GM18520 (cell line): ENCODE data around the gene UQCR11.
A peak's percentile ranks its signal among the peaks of the same experiment; 100 is the strongest.
"Not testable (repeated sequence)": the region's sequence is repeated elsewhere in the genome, so short reads cannot be mapped to it uniquely, and the experiment has no call there.

Experiments used
- ATAC-seq: cut with Tn5 transposase; IDR thresholded peaks from one replicate; pipeline ENCODE4 v1.9.1; 2021; ENCODE audit not compliant: unreplicated experiment

Gene UQCR11

DNA sequence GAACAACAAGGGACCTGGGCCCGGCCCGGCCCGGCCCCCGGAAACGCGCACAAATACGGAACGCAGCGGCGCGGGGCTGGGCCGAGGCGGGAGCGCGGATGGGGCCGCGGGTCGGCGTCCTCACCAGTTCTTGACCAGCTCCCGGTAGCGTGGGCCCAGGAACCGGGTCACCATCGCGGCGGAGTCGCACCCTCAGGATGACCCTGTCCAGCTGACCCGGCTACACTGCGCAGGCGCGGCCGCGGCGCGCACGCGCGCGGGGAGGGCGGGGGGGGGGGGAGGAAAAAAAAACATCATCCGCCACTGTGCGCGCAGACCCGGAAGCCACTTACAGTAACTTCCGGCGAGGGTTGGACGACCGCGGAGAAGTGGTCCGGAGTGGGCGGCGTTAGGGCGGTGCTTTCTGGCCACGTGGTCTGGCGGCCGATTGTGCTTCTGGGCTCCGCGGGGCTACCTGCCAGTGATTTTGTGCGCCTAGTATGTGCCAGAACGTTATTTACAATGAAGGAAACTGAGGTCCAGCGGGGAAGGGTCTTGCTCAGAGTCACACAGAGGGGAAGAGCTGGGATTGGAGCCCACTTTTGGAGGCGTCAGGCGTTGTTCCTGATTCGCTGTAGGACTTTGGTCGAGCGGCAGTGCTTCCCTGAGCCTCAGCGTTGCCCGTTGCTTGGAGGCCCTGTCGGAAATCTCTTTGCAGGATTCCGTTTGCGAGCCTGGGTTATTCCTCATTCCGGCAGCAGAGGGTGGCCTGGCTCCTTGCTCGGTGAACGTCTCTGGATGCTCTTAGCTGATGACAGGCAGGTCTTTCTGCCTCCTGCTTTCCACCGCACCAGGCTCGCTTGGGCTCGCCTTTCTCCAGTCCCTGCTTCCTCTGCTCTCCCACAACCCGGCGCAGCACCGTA is at the start of gene UQCR11:
UQCR11 (minus strand) TSS at position 227 of the 902 bp plus-strand sequence; CDS start at position 174, 53 bp downstream.
- peak; percentile 86 for ATAC-seq

DNA sequence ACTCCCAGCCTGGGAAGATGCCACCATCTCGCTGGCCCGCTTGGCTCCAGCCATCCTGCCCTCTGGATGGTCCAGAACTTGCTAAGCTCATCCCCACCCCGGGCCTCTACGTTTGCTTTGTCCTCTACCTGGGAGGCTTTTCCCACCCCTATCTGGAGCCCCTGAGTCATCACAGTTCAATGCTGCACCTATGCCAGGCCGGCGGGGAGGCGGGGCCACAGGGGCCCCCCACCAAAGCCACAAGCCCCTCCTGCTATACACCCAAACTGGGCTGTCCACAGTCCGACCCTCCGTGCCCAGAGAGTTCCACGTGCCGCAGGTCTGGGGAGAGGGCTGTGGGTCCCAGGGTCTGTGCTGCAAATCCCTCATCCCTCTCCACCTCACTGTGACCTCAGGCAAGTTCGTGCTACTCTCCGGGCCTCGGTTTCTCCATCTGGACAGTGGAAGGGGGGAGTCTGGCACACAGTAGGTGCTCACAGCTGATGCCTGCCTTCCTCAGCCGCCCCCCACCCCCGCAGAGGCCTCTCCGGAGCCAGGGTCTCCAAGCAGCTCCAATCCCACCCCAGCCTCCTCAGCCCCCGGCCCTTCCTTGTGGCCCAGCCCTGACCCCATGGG is 49.0 kb upstream of the UQCR11 start:
- ATAC-seq, result no peak

DNA sequence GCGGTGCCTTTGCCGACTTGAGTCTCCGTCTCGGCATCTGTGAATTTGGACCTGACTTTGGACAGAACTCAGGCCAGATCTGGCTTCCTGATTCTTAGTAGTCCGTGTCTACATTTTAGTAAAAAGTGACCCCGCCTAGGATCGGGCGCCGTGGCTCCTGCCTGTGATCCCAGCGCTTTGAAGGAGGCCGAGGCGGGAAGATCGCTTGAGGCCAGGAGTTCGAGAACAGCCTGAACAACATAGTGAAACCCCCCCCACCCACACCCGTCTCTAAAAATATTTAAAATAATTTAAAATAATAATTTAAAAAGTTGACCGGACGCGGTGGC is 48.0 kb upstream of the UQCR11 start:
- no peak for ATAC-seq

DNA sequence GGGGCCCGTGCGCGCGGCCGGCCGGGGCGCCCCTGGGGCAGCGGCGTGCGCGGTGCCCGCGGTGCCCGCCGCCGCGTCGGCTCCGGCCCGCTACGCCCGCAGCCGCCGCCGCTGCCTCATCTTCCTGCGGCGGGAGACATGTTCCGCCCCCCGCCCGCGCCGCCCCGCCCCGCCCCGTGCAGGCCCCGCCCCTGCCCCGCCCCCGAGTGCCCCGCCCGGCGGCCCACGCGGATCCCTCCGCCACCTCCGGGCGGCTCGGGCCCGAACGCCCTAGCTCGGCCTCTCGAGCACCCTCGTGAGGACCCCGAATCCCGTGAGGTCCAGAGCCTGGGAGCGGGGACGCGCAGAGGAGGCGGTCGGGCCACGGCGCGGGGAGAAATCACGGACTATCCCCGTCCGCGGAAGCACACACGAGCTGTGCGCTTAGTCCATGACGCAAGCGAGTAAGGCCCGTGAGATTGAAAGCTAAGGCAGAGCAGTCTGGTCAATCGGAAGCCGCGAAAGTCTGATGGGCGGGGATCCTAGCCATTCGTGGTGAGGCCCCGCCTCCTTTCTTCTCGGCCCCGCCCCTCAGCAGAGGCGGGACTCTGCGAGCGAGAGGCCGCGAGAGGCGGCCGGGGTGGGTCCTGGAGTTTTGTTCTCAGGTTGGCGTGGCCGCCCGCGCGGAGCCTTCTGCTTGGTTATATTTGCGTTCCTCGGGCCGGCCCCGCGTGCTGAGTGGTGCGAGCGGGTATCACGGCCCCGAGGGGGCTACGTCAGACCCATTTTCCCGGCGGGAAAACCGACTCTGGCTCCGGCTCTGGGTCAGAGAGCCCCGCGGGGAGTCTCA is 47.4 kb upstream of the UQCR11 start, which contains the start of gene TCF3:
TCF3 (minus strand) TSS at position 145 of the 829 bp plus-strand sequence. CDS start 2,367 bp downstream, outside the sequence.
- peak; percentile 65 for ATAC-seq

DNA sequence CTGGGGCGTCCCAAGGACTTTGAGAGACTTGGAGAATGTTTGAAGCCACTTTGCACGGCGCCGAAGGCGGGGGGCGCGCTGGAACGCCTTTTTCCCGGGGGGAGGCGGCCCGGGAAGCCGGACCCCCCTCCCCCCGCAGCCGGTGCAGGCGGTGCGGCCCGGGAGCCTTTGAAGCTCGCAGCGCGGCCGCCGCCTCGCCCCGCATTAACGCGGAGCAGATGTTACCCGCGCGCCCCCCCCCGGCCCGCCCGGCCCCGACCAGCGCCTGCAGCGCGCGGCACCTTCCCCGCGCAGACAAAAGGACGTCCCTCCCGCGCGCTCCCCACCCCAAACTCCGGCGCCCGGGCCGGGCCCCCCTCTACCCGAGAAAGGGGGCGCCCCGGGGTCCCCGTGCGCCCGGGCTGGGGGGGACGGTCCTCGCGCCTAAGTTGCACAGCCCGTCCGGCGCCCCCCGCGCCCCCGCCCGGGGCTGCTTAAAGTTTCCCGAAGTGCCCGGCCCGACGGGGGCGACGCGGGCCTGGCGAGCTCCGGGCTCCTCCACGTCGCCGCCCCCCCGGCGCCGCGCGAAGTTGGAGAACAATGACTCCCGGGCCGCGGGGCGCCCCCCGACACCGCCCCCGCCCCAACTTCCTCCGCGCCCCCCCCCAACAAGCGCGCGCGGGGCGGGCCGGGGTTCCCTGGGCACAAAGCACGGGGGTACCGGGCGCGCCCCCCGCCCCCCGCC is 46.5 kb upstream of the UQCR11 start:
- no peak for ATAC-seq

DNA sequence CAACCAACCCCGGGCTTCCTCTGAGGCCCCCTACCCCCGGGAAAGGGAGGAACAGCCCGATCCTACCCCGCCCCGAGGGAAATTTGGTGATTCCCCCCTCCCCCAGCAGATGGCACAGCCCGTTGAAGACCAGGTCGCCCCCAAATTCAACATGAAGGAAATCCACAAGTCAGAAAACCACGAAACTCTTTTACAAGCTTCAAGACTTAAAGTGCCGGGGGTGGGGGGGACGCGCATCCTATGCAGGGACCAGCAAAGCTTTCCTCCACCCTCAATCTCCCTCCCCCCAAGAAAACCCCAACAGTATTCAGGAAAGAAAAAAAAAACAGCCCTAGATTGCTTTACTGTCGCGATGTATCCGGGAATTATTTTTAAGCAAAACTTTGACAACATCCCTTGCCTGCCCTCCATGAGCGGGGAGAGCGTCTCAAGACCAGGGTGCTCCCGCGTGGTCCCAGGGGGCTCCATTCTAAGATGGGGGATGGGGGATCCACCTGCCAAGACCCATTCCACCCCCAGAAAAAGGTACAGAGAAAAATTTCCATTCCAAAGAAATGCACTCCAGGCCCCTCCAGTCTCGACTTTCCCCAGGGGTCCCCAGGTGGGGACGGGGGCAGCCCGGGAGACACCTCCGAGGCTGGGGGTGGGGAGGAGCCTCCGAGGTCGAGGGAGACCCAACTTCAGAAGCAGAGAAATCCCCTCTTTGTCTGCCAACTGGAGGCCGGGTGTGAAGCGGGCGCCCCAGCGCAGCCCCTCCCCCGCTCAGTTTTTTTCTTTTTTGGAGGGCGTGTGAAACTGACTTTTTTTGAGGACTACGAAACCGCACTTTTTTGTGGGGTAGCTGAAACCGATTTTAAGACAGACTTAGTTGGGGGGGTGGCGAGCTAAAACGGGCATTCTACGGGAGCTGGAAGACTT is 45.6 kb upstream of the UQCR11 start:
- ATAC-seq, result no peak

DNA sequence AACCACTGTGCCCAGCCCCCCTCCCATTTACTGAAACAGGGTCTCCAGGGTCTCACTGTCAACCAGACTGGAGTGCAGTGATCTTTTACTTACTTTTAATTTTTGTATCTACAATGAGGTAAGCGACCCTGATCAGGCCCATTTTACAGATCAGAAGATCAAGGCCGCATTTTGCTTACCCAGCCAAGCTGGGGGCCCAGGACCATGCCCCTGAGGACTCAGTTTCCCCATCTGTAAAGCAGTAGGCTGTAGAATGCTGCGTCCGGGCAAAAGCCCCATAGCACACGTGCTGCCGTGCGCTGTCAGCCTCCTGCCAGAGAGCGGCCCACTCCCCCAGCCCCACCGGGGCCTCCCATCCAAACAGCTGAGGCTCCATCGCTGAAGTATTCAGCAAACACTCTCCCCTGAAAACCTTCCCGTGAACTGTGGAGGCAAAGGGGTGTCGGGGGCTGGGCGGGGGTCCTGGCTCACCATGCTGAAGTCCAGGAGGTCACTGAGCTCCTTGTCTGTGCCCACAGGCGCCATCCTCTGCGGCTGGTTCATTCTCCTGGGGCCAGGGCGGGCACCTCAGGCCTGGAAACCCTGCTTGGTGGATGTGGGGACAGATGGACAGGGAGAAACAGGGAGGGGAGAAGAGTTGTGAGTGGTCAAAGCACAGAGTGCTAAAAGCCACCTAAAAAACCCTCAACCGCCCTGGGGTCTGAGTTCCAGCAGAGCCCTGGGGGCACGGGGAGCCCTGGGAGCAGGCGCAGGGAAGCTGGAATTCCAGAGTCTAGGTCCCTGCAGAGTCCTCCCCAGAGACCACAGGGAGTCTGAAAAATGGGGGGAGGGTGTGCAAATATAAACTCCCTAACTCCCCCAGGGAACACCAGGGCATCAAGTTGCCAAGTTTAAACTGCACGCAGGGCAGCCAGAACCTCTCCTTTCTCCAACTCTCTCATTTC is 44.7 kb upstream of the UQCR11 start:
- ATAC-seq, result no peak

DNA sequence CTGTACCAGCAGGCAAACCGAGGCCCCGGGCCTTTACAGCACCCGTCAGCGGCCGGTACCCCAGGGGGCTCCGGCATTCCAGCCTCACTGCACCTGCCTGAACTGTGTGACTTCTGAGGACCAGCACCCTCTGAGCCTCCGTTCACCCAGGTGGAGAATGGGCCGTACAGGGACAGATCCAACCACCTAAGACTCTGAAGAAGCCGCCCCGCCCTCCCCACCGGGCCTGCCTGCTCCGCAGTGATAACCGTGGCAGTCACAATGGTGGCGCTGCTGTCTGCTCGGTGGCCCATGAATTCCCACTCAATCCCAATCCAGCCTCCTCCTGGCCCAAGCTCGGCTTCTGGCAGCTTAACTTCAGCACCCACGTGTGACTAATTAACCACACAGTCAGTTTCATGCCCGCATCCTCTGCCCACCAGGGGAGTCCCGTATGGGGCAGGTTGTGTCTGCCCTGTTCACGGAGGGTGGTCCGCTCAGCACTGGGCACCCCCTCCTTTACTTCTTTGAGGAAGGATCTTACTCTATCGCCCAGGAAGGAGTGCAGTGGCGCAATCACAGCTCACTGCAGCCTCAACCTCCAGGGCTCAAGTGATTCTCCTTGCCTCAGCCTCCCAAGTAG is 43.8 kb upstream of the UQCR11 start:
- ATAC-seq, result no peak

DNA sequence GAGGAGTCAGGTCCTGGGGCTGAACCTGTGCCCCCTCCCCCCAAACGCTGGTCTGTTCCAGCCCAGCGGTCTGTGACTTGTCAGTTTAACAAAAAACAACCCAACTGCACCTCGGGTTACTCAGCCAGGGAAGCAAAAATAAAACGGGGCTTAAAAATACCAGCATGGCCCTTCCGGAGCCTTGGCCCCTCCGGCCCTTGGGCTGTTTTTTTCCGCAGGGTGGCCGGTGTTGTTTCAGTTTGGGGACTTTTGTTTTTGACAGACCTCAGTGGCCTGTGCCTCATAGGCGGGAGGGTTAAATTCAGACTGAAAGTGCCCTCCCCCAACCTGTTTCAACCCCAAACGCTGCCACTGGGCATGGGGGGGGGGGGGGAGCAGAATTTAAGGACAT is 43.2 kb upstream of the UQCR11 start:
- no peak for ATAC-seq

DNA sequence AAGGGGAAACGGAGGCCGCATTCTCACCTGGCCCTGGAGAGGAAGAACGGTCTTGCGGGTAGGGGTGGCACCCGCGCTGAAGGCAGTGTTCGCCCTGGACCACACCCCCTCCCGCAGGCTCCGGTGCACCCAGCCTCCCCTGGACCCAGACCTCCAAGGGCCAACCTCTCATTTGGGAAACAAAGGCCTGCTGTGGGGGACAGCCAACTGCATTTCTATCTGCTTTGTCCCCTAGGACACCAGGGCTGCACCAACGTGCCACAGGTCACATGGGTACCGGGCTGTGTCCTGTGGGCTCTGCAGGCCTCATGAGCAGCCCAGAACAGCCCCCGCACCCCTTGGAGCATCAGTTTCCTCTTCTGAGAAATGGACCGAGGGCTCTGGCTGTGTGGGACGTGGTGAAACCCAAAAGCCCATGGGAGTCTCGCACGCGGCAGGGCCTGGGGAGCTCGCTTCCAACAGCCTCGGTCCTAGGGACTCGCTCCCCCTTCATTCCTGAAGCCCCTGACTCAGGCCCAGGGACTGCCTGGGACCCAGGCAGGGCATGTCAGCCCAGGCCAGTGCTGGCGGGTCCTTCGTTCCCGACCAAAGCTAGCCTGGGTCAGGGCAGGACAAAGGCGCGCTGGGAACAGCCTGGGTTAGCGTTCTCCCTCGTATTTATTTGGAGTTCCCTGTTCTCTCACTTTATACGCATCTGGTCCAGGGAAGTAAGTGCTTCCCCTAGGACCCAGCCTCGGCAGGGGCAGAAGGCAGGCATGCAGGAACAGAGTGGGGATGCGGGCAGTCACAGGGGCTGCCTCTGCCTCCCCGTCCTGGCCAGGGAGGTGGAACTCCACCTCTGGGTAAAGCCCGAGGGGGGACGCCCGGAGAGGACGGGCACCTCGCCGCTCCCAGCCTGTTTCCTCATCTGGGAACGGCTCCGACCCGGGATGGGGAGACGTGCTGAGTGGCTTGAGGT is 42.5 kb upstream of the UQCR11 start:
- no peak for ATAC-seq

DNA sequence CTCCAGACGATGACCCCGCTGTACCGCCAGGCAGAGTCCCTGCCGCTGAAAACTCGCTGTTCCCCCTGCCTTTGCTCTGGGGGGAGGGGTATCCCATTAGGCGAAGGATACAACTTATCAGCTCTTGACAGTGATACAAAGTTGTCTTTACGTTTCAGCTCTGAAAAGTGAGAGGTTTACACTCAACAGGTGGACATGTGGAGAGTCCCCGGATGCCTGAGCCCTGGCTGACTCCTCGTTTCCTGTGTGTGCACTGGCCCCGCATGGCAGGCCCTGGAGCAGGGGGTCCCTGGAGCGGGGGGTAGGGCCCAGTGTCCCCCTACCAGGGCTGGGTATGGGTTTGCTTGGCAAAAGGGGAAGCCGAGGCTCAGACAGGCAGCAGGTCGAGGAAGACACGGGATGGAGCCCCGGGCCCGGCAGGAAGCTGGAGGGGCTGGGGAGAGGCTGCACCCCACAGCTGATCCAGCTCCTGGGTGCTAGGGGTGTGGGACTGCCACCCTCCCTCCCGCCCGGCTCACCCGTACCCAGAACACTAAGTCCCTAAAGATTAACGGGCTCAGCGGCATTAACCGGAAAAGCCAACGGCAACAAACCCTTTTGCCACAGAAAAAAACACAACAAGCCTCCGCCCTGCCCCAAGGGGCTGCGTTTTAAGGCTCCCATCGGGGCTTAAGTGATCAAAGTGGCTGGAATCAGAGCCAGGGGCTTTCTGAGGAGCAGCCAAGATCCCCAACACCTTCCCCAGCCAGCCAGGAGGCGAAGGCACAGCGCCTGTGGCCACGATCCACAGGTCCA is 41.6 kb upstream of the UQCR11 start:
- no peak for ATAC-seq

DNA sequence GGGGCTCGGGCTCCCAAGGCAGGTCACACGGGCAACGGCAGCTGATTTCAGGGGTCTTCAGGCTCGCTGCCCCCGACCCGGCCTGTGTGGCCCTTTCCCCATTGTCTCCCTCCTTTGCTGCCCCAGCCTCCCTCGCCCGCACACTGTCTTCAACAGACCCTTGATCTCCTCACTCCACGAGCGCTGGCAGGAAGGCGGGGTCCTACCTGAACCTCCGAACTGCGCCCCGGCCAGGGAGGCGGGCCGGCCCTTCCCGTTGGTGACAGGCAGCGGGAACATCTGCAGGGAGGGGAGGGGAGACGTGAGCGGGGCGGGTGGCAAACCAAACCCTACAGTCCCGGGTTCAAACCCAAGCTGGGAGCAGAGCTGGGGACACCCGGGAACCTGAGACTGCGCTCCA is 40.9 kb upstream of the UQCR11 start:
- no peak for ATAC-seq

DNA sequence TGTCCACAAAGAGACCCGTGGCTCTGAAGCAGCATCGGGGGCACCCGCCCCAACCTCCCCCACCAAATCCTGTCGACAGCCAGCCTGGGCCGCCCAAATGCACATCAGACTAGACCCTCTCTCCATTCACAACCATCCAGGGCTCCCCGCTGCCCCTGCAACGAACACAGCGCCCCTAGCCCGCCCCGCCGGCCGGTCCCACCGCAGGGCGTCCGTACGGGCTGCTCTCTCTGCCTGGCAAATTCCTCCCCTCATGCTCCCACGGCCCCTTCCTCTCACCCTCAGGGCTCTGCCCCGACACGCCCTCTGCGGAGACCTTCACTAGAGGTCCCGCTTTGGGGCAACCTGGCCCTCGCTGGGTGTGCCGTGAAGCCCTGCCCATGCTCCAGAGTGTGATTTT is 40.0 kb upstream of the UQCR11 start:
- no peak for ATAC-seq

DNA sequence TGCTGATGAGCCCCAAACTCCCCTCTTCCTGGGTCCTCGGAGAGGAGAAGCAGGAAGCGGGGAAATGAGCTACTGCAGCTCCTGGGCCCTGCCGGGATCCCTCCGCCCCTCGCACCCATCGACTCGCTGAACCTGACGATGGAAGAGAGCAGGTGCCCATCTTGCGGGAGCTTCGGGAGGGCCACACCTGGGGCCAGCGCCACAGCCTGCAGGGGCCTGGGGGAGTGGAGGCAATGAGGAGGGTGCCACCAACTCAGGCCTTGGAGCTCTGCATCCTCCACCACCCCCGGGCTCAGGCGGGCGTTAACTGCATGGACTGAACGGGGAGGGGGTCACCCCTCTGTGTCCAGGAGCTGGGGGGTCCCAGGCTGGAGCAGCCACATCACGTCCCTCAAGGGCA is 38.8 kb upstream of the UQCR11 start:
- ATAC-seq, result no peak

DNA sequence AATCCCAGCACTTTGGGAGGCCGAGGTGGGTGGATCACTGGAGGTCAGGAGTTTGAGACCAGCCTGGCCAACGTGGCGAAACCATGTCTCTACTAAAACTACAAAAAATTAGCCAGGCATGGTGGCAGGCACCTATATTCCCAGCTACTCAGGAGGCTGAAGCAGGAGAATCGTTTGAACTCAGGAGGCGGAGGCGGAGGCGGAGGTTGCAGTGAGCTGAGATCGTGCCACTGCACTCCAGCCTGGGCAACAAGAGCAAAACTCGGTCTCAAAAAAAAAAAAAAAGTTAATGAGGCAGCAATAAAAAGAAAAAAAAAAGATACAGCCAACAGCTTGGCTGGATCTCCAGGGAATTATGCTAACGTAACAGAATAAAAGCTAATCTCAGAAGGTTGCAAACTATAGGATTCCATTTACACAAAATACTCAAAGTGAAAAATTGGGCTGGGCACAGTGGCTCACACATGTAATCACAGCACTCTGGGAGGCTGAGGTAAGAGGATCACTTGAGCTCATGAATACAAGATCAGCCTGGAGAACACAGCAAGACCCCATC is 35.7 kb upstream of the UQCR11 start:
- ATAC-seq, result not testable (repeated sequence)
